Measurements from ENCODE around the gene PITX2.

Gene PITX2

GRCh38 chr4:110654254-110654635, 31.4 kb upstream of the PITX2 start:
- Histone ChIP-seq H3K36me3 (ENCODE audit: low read depth) (no peaks in the 10 kb centered on the region), H3K27ac (ENCODE audit: poor library complexity, severe bottlenecking) (no peak overlapping the region), H3K4me1 (ENCODE audit: insufficient read depth, poor library complexity, severe bottlenecking) (no peaks in the 10 kb centered on the region), H3K9me3 (ENCODE audit: severe bottlenecking) (no peaks in the 10 kb centered on the region), H3K4me3 (ENCODE audit: severe bottlenecking) (no peak overlapping the region), H3K27me3 (ENCODE audit: insufficient read depth, poor library complexity, severe bottlenecking) (peaks cover 8% of the 10 kb centered on the region)
- no peak for TF ChIP-seq CTCF (IDR thresholded peaks at IDR 0.05; ENCODE audit: poor library complexity, severe bottlenecking)
- ATAC-seq (ENCODE audit: low read depth) = no peak
- DNase-seq (ENCODE audit: low spot score) = no peak

- Histone ChIP-seq H3K27ac (ENCODE audit: poor library complexity, severe bottlenecking) (no peak overlapping the region), H3K9me3 (ENCODE audit: severe bottlenecking) (no peaks in the 10 kb centered on the region), H3K36me3 (ENCODE audit: low read depth) (no peaks in the 10 kb centered on the region), H3K4me3 (ENCODE audit: severe bottlenecking) (no peak overlapping the region), H3K4me1 (ENCODE audit: insufficient read depth, poor library complexity, severe bottlenecking) (no peaks in the 10 kb centered on the region), H3K27me3 (ENCODE audit: insufficient read depth, poor library complexity, severe bottlenecking) (peaks cover 8% of the 10 kb centered on the region)
- DNase-seq (ENCODE audit: low spot score) = no peak
- no peak for TF ChIP-seq CTCF (IDR thresholded peaks at IDR 0.05; ENCODE audit: poor library complexity, severe bottlenecking)
- ATAC-seq (ENCODE audit: low read depth) = no peak
Observed at GRCh38 chr4:110653321-110654253, 30.7 kb upstream of the PITX2 start.

GRCh38 chr4:110644008-110644407, 21.1 kb upstream of the PITX2 start:
- no peak for ATAC-seq (ENCODE audit: low read depth)
- Histone ChIP-seq H3K4me1 (ENCODE audit: insufficient read depth, poor library complexity, severe bottlenecking) (no peaks in the 10 kb centered on the region), H3K27me3 (ENCODE audit: insufficient read depth, poor library complexity, severe bottlenecking) (peaks cover 81% of the 10 kb centered on the region), H3K27ac (ENCODE audit: poor library complexity, severe bottlenecking) (no peak overlapping the region), H3K4me3 (ENCODE audit: severe bottlenecking) (no peak overlapping the region), H3K36me3 (ENCODE audit: low read depth) (no peaks in the 10 kb centered on the region), H3K9me3 (ENCODE audit: severe bottlenecking) (no peaks in the 10 kb centered on the region)
- no peak for DNase-seq (ENCODE audit: low spot score)
- TF ChIP-seq CTCF (IDR thresholded peaks at IDR 0.05; ENCODE audit: poor library complexity, severe bottlenecking) = no peak

- Histone ChIP-seq H3K4me1 (ENCODE audit: insufficient read depth, poor library complexity, severe bottlenecking) (no peaks in the 10 kb centered on the region), H3K27me3 (ENCODE audit: insufficient read depth, poor library complexity, severe bottlenecking) (peaks cover 90% of the 10 kb centered on the region), H3K27ac (ENCODE audit: poor library complexity, severe bottlenecking) (no peak overlapping the region), H3K36me3 (ENCODE audit: low read depth) (no peaks in the 10 kb centered on the region), H3K9me3 (ENCODE audit: severe bottlenecking) (no peaks in the 10 kb centered on the region), H3K4me3 (ENCODE audit: severe bottlenecking) (no peak overlapping the region)
- no peak for TF ChIP-seq CTCF (IDR thresholded peaks at IDR 0.05; ENCODE audit: poor library complexity, severe bottlenecking)
- no peak for ATAC-seq (ENCODE audit: low read depth)
- DNase-seq (ENCODE audit: low spot score) = no peak
Observed at GRCh38 chr4:110643096-110643495, 20.2 kb upstream of the PITX2 start.

- DNase-seq (ENCODE audit: low spot score) = no peak
- Histone ChIP-seq H3K4me1 (ENCODE audit: insufficient read depth, poor library complexity, severe bottlenecking) (no peaks in the 10 kb centered on the region), H3K27me3 (ENCODE audit: insufficient read depth, poor library complexity, severe bottlenecking) (peaks cover 100% of the 10 kb centered on the region), H3K36me3 (ENCODE audit: low read depth) (no peaks in the 10 kb centered on the region), H3K27ac (ENCODE audit: poor library complexity, severe bottlenecking) (no peak overlapping the region), H3K4me3 (ENCODE audit: severe bottlenecking) (no peak overlapping the region), H3K9me3 (ENCODE audit: severe bottlenecking) (no peaks in the 10 kb centered on the region)
- ATAC-seq (ENCODE audit: low read depth) = no peak
- no peak for TF ChIP-seq CTCF (IDR thresholded peaks at IDR 0.05; ENCODE audit: poor library complexity, severe bottlenecking)
Observed at GRCh38 chr4:110641218-110641617, 18.3 kb upstream of the PITX2 start.

All from RWPE2 (cell line).